LNCaP clone FGC (cell line): ENCODE results near the gene TMEM31.
"Not testable (repeated sequence)": the region's sequence is repeated elsewhere in the genome, so short reads cannot be mapped to it uniquely, and the experiment has no call there.

ENCODE experiments used
- DNase-seq: peaks from one replicate; pipeline ENCODE4 v3.0.0-alpha.2; 2011; ENCODE audit warnings: low read depth
- H3K4me3 ChIP-seq: 2 replicates; pipeline ENCODE4 v1.5.1; 2011; ENCODE audit warnings: mild to moderate bottlenecking, low read depth, low read length, control low read depth
- TF ChIP-seq, protein P1 (sequence below): IDR thresholded peaks from 2 replicates; pipeline ENCODE4 v1.5.1; 2012; ENCODE audit warnings: mild to moderate bottlenecking; ENCODE audit not compliant: control insufficient read depth, insufficient read depth; ENCODE audit errors: extremely low read depth

Gene TMEM31

DNA sequence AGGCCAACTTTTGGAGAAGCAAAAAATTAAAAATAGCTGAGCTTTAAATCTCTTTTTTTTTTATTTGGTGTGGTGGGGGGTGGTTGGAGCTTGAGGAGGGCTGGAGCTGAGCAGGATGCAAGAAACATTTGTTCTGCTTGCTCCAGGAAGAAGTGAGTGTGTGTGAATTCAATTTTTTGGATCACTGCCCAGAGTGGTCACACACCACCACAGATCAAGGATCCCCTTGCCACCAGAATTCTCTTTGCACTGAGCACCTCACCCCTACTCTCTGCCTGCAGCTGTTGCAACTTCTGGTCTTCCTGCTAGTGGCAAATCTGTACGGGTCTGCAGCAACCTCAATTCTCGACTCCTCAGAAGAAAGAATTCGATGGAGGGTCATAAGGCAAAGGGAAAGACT is 46.0 kb downstream of the TMEM31 start:
- no peak overlapping the region for H3K4me3 ChIP-seq
- DNase-seq: no peak
- TF ChIP-seq, protein P1, sequence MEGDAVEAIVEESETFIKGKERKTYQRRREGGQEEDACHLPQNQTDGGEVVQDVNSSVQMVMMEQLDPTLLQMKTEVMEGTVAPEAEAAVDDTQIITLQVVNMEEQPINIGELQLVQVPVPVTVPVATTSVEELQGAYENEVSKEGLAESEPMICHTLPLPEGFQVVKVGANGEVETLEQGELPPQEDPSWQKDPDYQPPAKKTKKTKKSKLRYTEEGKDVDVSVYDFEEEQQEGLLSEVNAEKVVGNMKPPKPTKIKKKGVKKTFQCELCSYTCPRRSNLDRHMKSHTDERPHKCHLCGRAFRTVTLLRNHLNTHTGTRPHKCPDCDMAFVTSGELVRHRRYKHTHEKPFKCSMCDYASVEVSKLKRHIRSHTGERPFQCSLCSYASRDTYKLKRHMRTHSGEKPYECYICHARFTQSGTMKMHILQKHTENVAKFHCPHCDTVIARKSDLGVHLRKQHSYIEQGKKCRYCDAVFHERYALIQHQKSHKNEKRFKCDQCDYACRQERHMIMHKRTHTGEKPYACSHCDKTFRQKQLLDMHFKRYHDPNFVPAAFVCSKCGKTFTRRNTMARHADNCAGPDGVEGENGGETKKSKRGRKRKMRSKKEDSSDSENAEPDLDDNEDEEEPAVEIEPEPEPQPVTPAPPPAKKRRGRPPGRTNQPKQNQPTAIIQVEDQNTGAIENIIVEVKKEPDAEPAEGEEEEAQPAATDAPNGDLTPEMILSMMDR: no peak

DNA sequence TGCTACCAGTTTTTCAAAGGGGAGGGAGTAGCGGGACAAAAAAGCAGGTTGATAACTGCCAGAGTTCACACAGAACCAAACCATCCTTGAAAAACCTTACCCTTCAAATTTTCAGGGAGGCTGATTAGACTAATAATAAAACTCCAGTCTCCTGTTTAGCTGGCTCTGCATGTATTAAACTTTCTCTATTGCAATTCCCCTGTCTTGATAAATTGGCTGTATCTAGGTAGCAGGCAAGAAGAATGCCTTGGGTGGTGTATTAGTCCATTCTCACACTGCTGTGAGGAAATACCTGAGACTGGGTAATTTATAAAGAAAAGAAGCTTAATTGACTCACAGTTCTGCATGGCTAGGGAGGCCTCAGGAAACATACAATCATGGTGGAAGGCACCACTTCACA is 47.8 kb downstream of the TMEM31 start:
- no peak overlapping the region for H3K4me3 ChIP-seq
- TF ChIP-seq, protein P1: no peak
- no peak for DNase-seq

DNA sequence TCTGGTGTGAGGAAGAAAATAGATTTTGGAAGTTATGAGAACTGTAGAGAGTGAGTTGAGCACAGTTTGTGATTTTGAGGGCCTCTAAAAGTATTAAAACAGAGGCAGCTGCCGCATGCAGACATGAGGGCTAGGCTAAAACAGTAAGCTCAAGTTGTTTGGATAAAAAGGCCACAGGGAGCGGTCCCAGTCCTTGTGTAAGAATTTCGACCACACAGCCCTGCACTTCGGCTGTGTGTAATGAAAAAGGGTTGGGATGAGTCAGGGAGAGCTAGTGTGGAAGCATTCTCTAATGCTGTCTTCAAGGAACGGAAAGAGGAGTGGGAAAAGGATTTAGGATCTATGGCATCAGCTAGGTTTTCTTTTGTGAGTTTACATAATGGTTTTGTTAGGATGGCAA is 52.8 kb downstream of the TMEM31 start:
- DNase-seq, H3K4me3 ChIP-seq: not testable (repeated sequence)
